HFFc6 (cell line): ENCODE data around the gene SLC7A11. TPM values are rescaled to one million over a fixed set of nuclear protein-coding genes. Genes with fewer than 3 reads are reported as not detected.

Experiments used
- DNase-seq: peaks from one replicate; pipeline ENCODE4 v3.0.0-alpha.2; 2018
- H3K27ac Mint-ChIP-seq: 2 replicates; pipeline ENCODE4 v1.8.0; 2020; ENCODE audit warnings: mild to moderate bottlenecking, mixed read lengths
- H3K27me3 Mint-ChIP-seq: 2 replicates; pipeline ENCODE4 v1.8.0; 2021; ENCODE audit warnings: mild to moderate bottlenecking, moderate library complexity, mixed read lengths; ENCODE audit not compliant: insufficient read depth
- H3K36me3 Mint-ChIP-seq: 2 replicates; pipeline ENCODE4 v1.8.0; 2021; ENCODE audit warnings: low read depth, mixed read lengths
- H3K4me1 Mint-ChIP-seq: 2 replicates; pipeline ENCODE4 v1.8.0; 2020; ENCODE audit warnings: low read depth, mixed read lengths
- H3K4me3 Mint-ChIP-seq: 2 replicates; pipeline ENCODE4 v1.8.0; 2020; ENCODE audit warnings: mild to moderate bottlenecking, moderate library complexity, mixed read lengths
- H3K9me3 Mint-ChIP-seq: 2 replicates; pipeline ENCODE4 v1.8.0; 2020; ENCODE audit warnings: mild to moderate bottlenecking, mixed read lengths
- CTCF ChIP-seq: fragments of 200-600 bp; sonication (generic); IDR thresholded peaks from 2 replicates; pipeline ENCODE4 v1.5.0; 2021; ENCODE audit warnings: antibody characterized with exemption, mild to moderate bottlenecking
- total RNA-seq, 6 experiments: library from RNA; stranded (reverse); fragmentation: NEBNext Ultra II Directional; extraction: Animal tissue kit (Norgen Biotek cat#: 25700); gene quantifications; 2 replicates in 1 of 6; 3 replicates in 5 of 6; pipeline ENCODE4 v1.2.3, GENCODE V29; 2021

The SLC7A11 gene
- total RNA-seq, 6 experiments from 2014 or later = 12.0 to 66.1 (median 54.1) TPM

DNA sequence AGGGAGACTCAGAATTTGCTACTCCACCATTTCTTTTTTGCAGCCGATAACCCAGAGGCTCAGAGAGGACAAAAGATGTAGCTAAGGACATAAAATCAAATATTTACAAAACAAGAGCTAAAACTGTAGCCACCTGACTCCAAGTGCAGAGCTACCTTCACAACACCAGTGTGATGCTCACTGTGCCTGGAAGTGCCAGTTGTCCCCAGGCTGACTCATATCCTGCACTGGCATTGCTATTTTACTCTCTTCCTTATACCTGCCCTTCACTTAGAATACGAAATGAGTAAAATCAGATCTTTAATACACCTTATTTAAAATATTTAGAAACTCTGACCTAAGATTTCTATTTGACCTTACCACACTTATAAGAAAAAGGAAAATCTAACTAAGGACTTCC, 39.5 kb downstream of the SLC7A11 start:
- Mint-ChIP-seq H3K27me3 (no peaks in the 10 kb centered on the region), H3K27ac (no peak overlapping the region), H3K4me3 (no peak overlapping the region), H3K36me3 (peaks cover 43% of the 10 kb centered on the region), H3K9me3 (no peaks in the 10 kb centered on the region), H3K4me1 (peaks cover 18% of the 10 kb centered on the region)
- no peak for TF ChIP-seq CTCF
- no peak for DNase-seq

GRCh38 chr4:138200236-138200590, 41.9 kb downstream of the SLC7A11 start:
- Mint-ChIP-seq H3K27me3 (peaks cover 1% of the 10 kb centered on the region; the same call in 1 of the 2 replicates), H3K9me3 (no peaks in the 10 kb centered on the region), H3K4me1 (peaks cover 18% of the 10 kb centered on the region), H3K27ac (no peak overlapping the region; the same call in 1 of the 2 replicates), H3K4me3 (no peak overlapping the region), H3K36me3 (peaks cover 47% of the 10 kb centered on the region)
- DNase-seq = no peak
- TF ChIP-seq CTCF = no peak

DNA sequence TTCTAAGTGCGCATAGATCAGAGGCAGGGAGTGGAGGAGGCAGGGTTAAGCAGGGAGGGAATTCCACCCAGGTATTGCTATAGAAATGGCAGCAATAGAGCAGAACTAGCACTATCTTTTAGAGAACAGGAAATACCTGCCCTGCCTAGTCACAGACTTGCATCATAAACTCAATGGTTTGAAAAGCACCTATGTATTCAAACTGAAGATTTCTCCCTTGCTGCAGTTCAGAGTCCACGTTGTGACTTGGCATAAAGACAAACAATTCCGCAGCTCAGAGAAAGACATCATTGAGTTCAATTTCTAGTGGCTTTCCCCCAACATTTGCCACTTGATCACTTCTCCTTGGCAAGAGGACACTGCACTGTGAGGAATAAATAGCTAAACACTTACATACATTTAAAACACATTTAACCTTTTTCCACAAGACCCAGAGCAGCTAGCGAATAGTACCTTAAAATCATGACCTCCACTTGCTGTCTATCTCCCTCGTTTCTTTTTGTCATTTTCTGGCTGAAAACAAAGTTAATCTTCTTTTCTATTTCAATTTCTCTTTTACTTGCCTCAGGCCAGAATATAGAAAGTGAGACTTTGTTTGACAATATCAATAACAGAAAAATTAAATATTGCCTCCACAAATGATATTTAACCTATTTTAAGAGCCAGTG, 42.4 kb downstream of the SLC7A11 start:
- DNase-seq = no peak
- peaks cover 1% of the 10 kb centered on the region; the same call in 1 of the 2 replicates for H3K27me3 Mint-ChIP-seq
- peaks cover 18% of the 10 kb centered on the region for H3K4me1 Mint-ChIP-seq
- H3K4me3 Mint-ChIP-seq = no peak overlapping the region; the same call in 1 of the 2 replicates
- no peak overlapping the region for H3K27ac Mint-ChIP-seq
- no peaks in the 10 kb centered on the region for H3K9me3 Mint-ChIP-seq
- no peak for TF ChIP-seq CTCF
- peaks cover 42% of the 10 kb centered on the region for H3K36me3 Mint-ChIP-seq

GRCh38 chr4:138196153-138196552, 46.0 kb downstream of the SLC7A11 start:
- DNase-seq = no peak
- Mint-ChIP-seq H3K4me1 (peaks cover 27% of the 10 kb centered on the region), H3K27me3 (peaks cover 1% of the 10 kb centered on the region; the same call in 1 of the 2 replicates), H3K4me3 (no peak overlapping the region), H3K9me3 (no peaks in the 10 kb centered on the region), H3K36me3 (peaks cover 26% of the 10 kb centered on the region; the same call in 1 of the 2 replicates), H3K27ac (no peak overlapping the region)
- no peak for TF ChIP-seq CTCF

DNA sequence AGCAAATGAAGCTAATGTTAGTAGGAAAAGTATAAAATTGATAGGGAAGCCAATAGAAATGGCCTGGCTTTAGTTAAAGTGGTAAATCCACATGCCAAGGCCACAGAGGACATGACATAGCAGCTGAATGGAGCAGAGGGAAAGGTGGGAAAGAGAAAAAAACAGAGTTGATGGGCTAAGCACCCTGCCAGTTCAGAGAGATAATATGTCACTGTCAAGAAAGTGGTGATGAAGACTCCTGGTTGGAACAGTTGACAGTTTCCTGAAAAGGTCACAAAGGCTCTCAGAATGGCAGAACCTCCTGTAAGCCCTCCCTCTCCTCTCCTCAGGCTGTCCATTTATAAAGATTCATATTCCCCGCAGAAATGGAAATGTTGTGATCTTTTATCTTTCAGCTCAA, 48.2 kb downstream of the SLC7A11 start:
- no peaks in the 10 kb centered on the region for H3K9me3 Mint-ChIP-seq
- peaks cover 14% of the 10 kb centered on the region; the same call in 1 of the 2 replicates for H3K36me3 Mint-ChIP-seq
- H3K27ac Mint-ChIP-seq = no peak overlapping the region
- peaks cover 1% of the 10 kb centered on the region; the same call in 1 of the 2 replicates for H3K27me3 Mint-ChIP-seq
- DNase-seq = no peak
- no peak overlapping the region for H3K4me3 Mint-ChIP-seq
- no peak for TF ChIP-seq CTCF
- H3K4me1 Mint-ChIP-seq = peaks cover 16% of the 10 kb centered on the region
